Mucosa of descending colon (tissue), 3 donors: ENCODE results near the gene TNFRSF25. TPM values are rescaled to one million over a fixed set of nuclear protein-coding genes. Genes with fewer than 3 reads are reported as not detected.

Experiments used
- ATAC-seq: fragments of 200-7000 bp; cut with Tn5 transposase; one replicate; pipeline ENCODE4 v1.9.1; 2020; ENCODE audit warnings: mild to moderate bottlenecking, moderate library complexity
- DNase-seq, 3 donors: peaks; one replicate each; pipeline ENCODE4 v3.0.0-alpha.2; 2020
- H3K36me3 ChIP-seq: fragments of 200-600 bp; one replicate; pipeline ENCODE4 v1.8.0; 2021; ENCODE audit warnings: low read depth, mild to moderate bottlenecking
- H3K4me1 ChIP-seq: fragments of 200-600 bp; one replicate; pipeline ENCODE4 v1.8.0; 2021; ENCODE audit warnings: low read depth, mild to moderate bottlenecking
- H3K4me3 ChIP-seq: fragments of 200-600 bp; one replicate; pipeline ENCODE4 v1.8.0; 2021; ENCODE audit warnings: mild to moderate bottlenecking
- H3K9me3 ChIP-seq: fragments of 200-600 bp; one replicate; pipeline ENCODE4 v1.8.0; 2021; ENCODE audit warnings: mild to moderate bottlenecking
- CTCF ChIP-seq: fragments of 200-600 bp; IDR thresholded peaks from one replicate; pipeline ENCODE4 v1.8.0; 2022; ENCODE audit warnings: antibody characterized with exemption, mild to moderate bottlenecking
- intact Hi-C, 2 donors: fragments of 100-400 bp; cut with DNase I in 1 of 2; cut with micrococcal nuclease in 1 of 2; formaldehyde crosslinking; loops; one replicate each; pipeline versions ENCODE4 v1.11.0 to v1.11.1; 2022; cut with DNase I, micrococcal nuclease
- total RNA-seq, 3 donors: library from RNA; stranded (reverse); fragmentation: NEBNext Ultra II Directional in 2 of 3; extraction: Animal tissue kit (Norgen Biotek cat#: 25700) in 2 of 3; gene quantifications; one replicate each; pipeline versions ENCODE4 v1.2.1 to v1.2.4, GENCODE V29; 2021 to 2023
- donor health status: DM: no; HTN: no; CAD: no; lungs with moderate emphysema.
- donor health status: DM: no; HTN: no; CAD: no.
- donor health status: DM: no; HTN: yes; CAD: no.

Gene TNFRSF25
- total RNA-seq, 3 donors from 2014 or later = 18.3 to 45.1 (median 35.3) TPM

GRCh38 chr1:6505367-6506209, 39.6 kb upstream of the TNFRSF25 start:
- no peak for TF ChIP-seq CTCF
- no peak for ATAC-seq
- Histone ChIP-seq H3K9me3 (no peaks in the 10 kb centered on the region), H3K4me1 (peaks cover 5% of the 10 kb centered on the region), H3K4me3 (no peak overlapping the region), H3K36me3 (no peaks in the 10 kb centered on the region)
- DNase-seq = peak in 1 of 3 donors; percentile 44
- intact Hi-C loops = no loop called here

GRCh38 chr1:6504887-6505286, 38.9 kb upstream of the TNFRSF25 start:
- no peak for ATAC-seq
- no peak for TF ChIP-seq CTCF
- Histone ChIP-seq H3K4me3 (no peak overlapping the region), H3K4me1 (peaks cover 5% of the 10 kb centered on the region), H3K36me3 (no peaks in the 10 kb centered on the region), H3K9me3 (no peaks in the 10 kb centered on the region)
- no peak for DNase-seq
- intact Hi-C loops = no loop called here

- ATAC-seq = no peak
- no peak for TF ChIP-seq CTCF
- Histone ChIP-seq H3K36me3 (no peaks in the 10 kb centered on the region), H3K4me1 (peaks cover 5% of the 10 kb centered on the region), H3K4me3 (no peak overlapping the region), H3K9me3 (no peaks in the 10 kb centered on the region)
- DNase-seq = no peak
- intact Hi-C loops = no loop called here
Observed at GRCh38 chr1:6503884-6504602, 38.1 kb upstream of the TNFRSF25 start.

- no peaks in the 10 kb centered on the region for H3K36me3 ChIP-seq
- no peak for TF ChIP-seq CTCF
- intact Hi-C loops = no loop called here
- peak; percentile 42 for ATAC-seq
- peaks cover 11% of the 10 kb centered on the region for H3K4me1 ChIP-seq
- H3K4me3 ChIP-seq = no peak overlapping the region
- no peaks in the 10 kb centered on the region for H3K9me3 ChIP-seq
- peak; percentile 39 to 71 (median 62) for DNase-seq
Observed at GRCh38 chr1:6502000-6502891, 36.3 kb upstream of the TNFRSF25 start.

GRCh38 chr1:6501279-6501813, 35.4 kb upstream of the TNFRSF25 start:
- peaks cover 18% of the 10 kb centered on the region for H3K4me1 ChIP-seq
- TF ChIP-seq CTCF = no peak
- no peaks in the 10 kb centered on the region for H3K36me3 ChIP-seq
- no peak for ATAC-seq
- DNase-seq = no peak
- H3K4me3 ChIP-seq = no peak overlapping the region
- H3K9me3 ChIP-seq = no peaks in the 10 kb centered on the region
- intact Hi-C loops = no loop called here
